Nephron (organoid): ENCODE measurements around the gene SCLY.
A peak's percentile ranks its signal among the peaks of the same experiment; 100 is the strongest.

Experiments
- H3K27ac Mint-ChIP-seq, 3 experiments: 2 replicates each; pipeline ENCODE4 v1.8.0; 2020; ENCODE audit warnings: mixed read lengths in 3 of 3, mild to moderate bottlenecking in 2 of 3, moderate library complexity in 1 of 3
- H3K27me3 Mint-ChIP-seq: 2 replicates; pipeline ENCODE4 v1.8.0; 2021; ENCODE audit warnings: low read depth, mild to moderate bottlenecking, moderate library complexity, mixed read lengths
- H3K36me3 Mint-ChIP-seq: 2 replicates; pipeline ENCODE4 v1.8.0; 2020; ENCODE audit warnings: low read depth, mixed read lengths
- H3K4me1 Mint-ChIP-seq: 2 replicates; pipeline ENCODE4 v1.8.0; 2020; ENCODE audit warnings: mixed read lengths
- H3K4me3 Mint-ChIP-seq, 3 experiments: 2 replicates each; pipeline ENCODE4 v1.8.0; 2020; ENCODE audit warnings: mild to moderate bottlenecking in 3 of 3, mixed read lengths in 3 of 3, moderate library complexity in 2 of 3
- H3K9me3 Mint-ChIP-seq: 2 replicates; pipeline ENCODE4 v1.8.0; 2020; ENCODE audit warnings: mixed read lengths
- TF ChIP-seq, protein P1 (sequence below), 3 experiments: fragments of 200-600 bp; sonication (generic); IDR thresholded peaks; one replicate each; pipeline ENCODE4 v1.5.0; 2021; ENCODE audit warnings: antibody characterized with exemption in 3 of 3; ENCODE audit not compliant: unreplicated experiment in 3 of 3

The SCLY gene

DNA sequence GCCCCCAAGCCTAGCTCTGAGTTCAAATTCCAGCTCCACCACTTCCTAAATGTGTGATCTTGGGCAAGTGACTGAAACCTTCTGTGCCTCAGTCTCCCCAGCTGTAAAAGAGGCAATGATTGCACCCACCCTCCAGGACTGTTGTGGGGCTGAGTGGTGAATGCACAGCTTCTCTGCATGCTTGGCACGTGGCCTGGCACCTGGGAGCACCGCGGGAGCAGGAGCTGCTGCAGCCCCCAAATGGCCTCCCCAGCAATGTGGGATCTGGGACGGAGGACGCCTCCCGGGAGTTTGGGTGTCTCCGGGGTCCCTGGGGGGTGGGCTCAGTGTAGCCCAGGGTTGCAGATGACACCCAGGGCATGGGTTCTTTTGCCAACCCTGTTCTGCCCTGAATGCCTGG lies 79.2 kb downstream of the SCLY start:
- H3K36me3 Mint-ChIP-seq: no peaks in the 10 kb centered on the region
- TF ChIP-seq, protein P1, sequence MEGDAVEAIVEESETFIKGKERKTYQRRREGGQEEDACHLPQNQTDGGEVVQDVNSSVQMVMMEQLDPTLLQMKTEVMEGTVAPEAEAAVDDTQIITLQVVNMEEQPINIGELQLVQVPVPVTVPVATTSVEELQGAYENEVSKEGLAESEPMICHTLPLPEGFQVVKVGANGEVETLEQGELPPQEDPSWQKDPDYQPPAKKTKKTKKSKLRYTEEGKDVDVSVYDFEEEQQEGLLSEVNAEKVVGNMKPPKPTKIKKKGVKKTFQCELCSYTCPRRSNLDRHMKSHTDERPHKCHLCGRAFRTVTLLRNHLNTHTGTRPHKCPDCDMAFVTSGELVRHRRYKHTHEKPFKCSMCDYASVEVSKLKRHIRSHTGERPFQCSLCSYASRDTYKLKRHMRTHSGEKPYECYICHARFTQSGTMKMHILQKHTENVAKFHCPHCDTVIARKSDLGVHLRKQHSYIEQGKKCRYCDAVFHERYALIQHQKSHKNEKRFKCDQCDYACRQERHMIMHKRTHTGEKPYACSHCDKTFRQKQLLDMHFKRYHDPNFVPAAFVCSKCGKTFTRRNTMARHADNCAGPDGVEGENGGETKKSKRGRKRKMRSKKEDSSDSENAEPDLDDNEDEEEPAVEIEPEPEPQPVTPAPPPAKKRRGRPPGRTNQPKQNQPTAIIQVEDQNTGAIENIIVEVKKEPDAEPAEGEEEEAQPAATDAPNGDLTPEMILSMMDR (IDR thresholded peaks at IDR 0.05; ENCODE audit: unreplicated experiment in 3 of 3): no peak
- peak overlapping the region in 2 of 3 experiments; percentile 57 to 78 for H3K4me3 Mint-ChIP-seq
- H3K27me3 Mint-ChIP-seq: no peaks in the 10 kb centered on the region
- peaks cover 36% of the 10 kb centered on the region for H3K4me1 Mint-ChIP-seq
- no peak overlapping the region for H3K27ac Mint-ChIP-seq
- no peaks in the 10 kb centered on the region for H3K9me3 Mint-ChIP-seq

DNA sequence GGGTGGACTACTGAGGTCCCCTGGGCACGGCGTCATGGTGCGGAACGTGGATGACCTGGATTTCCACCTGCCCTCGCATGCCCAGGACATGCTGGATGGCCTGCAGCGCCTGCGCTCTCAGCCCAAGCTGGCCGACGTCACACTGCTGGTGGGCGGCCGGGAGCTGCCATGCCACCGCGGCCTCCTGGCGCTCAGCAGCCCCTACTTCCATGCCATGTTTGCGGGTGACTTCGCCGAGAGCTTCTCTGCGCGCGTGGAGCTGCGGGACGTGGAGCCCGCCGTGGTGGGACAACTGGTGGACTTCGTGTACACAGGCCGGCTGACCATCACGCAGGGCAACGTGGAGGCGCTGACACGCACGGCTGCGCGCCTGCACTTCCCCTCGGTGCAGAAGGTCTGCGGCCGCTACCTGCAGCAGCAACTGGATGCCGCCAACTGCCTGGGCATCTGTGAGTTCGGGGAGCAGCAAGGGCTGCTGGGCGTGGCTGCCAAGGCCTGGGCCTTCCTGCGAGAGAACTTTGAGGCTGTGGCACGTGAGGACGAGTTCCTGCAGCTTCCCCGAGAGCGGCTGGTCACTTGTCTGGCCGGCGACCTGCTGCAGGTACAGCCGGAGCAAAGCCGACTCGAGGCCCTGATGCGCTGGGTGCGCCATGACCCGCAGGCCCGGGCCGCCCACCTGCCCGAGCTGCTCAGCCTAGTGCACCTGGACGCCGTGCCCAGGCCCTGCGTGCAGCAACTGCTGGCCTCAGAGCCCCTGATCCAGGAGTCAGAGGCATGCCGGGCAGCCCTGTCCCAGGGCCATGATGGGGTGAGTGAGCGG lies 80.1 kb downstream of the SCLY start:
- no peaks in the 10 kb centered on the region for H3K9me3 Mint-ChIP-seq
- no peaks in the 10 kb centered on the region for H3K27me3 Mint-ChIP-seq
- H3K4me1 Mint-ChIP-seq: peaks cover 35% of the 10 kb centered on the region
- no peak overlapping the region for H3K4me3 Mint-ChIP-seq
- TF ChIP-seq, protein P1 (IDR thresholded peaks at IDR 0.05; ENCODE audit: unreplicated experiment in 3 of 3): no peak
- H3K36me3 Mint-ChIP-seq: no peaks in the 10 kb centered on the region
- H3K27ac Mint-ChIP-seq: no peak overlapping the region

GRCh38 chr2:238141541-238142318 lies 80.9 kb downstream of the SCLY start:
- Mint-ChIP-seq H3K4me3 (peak overlapping the region in 2 of 3 experiments; percentile 15 to 69), H3K4me1 (peaks cover 27% of the 10 kb centered on the region), H3K36me3 (no peaks in the 10 kb centered on the region), H3K9me3 (no peaks in the 10 kb centered on the region), H3K27me3 (no peaks in the 10 kb centered on the region), H3K27ac (peak overlapping the region; percentile 49 to 62 (median 50))
- TF ChIP-seq, protein P1 (IDR thresholded peaks at IDR 0.05; ENCODE audit: unreplicated experiment in 3 of 3): no peak

DNA sequence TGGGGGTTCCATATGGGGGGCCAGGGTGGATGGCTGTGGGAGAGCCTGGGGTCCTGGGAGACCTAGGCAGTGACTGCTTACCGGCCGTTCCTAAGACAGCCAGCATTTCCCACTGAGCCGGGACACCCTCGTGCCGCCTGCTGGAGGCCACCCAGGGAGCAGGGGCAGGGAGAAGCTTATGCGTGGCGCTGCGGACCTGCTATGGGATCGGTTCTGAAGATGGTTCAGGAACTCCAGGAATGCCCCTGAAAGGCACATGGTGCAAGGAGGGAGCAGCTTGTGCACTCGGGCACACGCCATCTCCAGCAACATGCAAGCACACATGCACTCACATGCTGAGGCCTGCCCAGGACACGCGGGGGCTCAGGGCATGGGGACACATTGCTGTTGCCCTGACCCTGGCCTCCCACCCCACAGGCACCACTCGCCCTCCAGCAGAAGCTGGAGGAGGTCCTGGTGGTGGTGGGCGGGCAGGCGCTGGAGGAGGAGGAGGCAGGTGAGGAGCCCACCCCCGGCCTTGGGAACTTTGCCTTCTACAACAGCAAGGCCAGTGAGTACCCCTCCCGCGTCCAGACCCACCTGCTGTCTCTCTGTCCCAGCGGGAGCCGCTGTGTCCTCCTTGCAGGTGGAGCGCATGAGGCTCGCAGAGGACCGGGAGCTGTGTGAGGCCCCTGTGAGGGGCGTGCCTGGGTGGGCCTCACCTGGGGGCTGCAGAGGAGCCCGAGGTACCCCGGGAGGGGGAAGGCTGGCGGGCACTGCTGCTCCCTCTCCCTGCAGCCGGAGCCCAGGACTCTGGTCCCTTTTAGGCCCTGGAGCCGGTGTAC lies 81.8 kb downstream of the SCLY start:
- Mint-ChIP-seq H3K4me1 (peaks cover 23% of the 10 kb centered on the region), H3K9me3 (no peaks in the 10 kb centered on the region), H3K27me3 (no peaks in the 10 kb centered on the region), H3K4me3 (peak overlapping the region in 2 of 3 experiments; percentile 19 to 69), H3K36me3 (no peaks in the 10 kb centered on the region), H3K27ac (no peak overlapping the region)
- TF ChIP-seq, protein P1 (IDR thresholded peaks at IDR 0.05; ENCODE audit: unreplicated experiment in 3 of 3): no peak

DNA sequence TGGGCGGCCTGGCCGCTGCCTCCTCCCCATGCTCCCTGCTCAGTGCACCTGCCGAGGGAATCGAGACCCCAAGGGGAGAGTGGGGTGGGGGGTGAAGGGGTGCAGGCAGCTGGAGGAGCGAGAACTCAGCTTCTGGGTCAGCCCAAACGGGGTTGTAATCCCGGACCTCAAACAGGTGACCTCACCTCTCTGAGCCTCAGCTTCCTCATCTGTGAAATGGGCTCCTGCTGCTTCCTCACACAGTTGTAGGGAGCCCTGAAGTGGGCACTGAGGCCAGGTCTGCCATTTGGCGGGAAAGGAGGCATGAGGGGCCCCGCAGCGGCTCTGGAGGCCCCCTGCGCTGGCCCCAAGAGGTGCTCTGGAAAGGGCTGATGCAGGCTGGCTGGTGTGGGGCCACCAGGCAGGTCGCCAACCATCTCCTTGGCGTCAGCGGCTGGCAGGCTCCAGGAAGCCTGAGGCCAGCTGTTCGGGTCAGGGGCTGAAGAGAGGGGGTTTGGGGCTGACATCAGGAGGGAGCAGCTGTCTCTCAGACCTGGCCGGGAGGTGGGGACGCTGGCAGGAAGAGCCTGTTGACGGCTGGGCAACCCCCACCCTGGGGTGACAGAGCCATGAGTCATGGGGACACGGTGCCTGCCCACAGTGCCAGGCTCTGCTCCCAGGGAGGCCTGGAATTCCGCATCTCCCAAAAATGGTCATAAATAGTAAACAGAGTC lies 82.6 kb downstream of the SCLY start:
- peak overlapping the region in 1 of 3 experiments; percentile 21 for H3K4me3 Mint-ChIP-seq
- TF ChIP-seq, protein P1 (IDR thresholded peaks at IDR 0.05; ENCODE audit: unreplicated experiment in 3 of 3): no peak
- H3K27ac Mint-ChIP-seq: no peak overlapping the region
- no peaks in the 10 kb centered on the region for H3K9me3 Mint-ChIP-seq
- H3K36me3 Mint-ChIP-seq: no peaks in the 10 kb centered on the region
- peaks cover 18% of the 10 kb centered on the region for H3K4me1 Mint-ChIP-seq
- H3K27me3 Mint-ChIP-seq: no peaks in the 10 kb centered on the region
